Body of pancreas (tissue), 4 donors: ENCODE measurements around the gene FOXJ3.

Source experiments
- POLR2A ChIP-seq, 3 donors: fragments of 450-650 bp; IDR thresholded peaks; one replicate each; pipeline ENCODE4 v1.6.1; 2016; ENCODE audit warnings: antibody characterized with exemption in 3 of 3, mild to moderate bottlenecking in 2 of 3
- TF ChIP-seq, protein P1 (sequence below), 7 experiments: fragments of 450-650 bp in 4 of 7; fragments of 200-600 bp in 3 of 7; sonication (generic) in 3 of 7; IDR thresholded peaks; one replicate each; pipeline ENCODE4 v1.5.1; 2016 to 2019; ENCODE audit warnings: antibody characterized with exemption in 7 of 7

DNA sequence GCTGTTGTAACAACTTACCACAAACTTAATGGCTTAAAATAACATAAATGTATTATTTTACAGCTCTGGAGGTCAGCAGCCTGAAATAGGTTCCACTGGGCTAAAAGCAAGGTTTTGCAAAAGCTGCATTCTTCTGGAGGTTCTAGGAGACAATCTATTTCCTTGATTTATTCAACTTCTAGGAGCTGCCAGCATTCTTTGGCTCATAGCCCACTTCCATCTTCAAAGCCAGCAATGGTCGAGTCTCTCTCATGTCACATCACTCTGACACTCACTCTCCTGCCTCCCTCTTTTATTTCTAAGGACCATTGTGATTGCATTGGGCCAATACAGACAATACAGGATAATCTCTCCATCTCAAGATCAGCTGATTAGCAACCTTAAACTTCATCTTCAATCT lies 15.1 kb upstream of the FOXJ3 start:
- TF ChIP-seq POLR2A (IDR thresholded peaks at IDR 0.05) = no peak
- TF ChIP-seq, protein P1, sequence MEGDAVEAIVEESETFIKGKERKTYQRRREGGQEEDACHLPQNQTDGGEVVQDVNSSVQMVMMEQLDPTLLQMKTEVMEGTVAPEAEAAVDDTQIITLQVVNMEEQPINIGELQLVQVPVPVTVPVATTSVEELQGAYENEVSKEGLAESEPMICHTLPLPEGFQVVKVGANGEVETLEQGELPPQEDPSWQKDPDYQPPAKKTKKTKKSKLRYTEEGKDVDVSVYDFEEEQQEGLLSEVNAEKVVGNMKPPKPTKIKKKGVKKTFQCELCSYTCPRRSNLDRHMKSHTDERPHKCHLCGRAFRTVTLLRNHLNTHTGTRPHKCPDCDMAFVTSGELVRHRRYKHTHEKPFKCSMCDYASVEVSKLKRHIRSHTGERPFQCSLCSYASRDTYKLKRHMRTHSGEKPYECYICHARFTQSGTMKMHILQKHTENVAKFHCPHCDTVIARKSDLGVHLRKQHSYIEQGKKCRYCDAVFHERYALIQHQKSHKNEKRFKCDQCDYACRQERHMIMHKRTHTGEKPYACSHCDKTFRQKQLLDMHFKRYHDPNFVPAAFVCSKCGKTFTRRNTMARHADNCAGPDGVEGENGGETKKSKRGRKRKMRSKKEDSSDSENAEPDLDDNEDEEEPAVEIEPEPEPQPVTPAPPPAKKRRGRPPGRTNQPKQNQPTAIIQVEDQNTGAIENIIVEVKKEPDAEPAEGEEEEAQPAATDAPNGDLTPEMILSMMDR (IDR thresholded peaks at IDR 0.05) = no peak
